ENCODE measurements around the gene MAB21L4.

DNA sequence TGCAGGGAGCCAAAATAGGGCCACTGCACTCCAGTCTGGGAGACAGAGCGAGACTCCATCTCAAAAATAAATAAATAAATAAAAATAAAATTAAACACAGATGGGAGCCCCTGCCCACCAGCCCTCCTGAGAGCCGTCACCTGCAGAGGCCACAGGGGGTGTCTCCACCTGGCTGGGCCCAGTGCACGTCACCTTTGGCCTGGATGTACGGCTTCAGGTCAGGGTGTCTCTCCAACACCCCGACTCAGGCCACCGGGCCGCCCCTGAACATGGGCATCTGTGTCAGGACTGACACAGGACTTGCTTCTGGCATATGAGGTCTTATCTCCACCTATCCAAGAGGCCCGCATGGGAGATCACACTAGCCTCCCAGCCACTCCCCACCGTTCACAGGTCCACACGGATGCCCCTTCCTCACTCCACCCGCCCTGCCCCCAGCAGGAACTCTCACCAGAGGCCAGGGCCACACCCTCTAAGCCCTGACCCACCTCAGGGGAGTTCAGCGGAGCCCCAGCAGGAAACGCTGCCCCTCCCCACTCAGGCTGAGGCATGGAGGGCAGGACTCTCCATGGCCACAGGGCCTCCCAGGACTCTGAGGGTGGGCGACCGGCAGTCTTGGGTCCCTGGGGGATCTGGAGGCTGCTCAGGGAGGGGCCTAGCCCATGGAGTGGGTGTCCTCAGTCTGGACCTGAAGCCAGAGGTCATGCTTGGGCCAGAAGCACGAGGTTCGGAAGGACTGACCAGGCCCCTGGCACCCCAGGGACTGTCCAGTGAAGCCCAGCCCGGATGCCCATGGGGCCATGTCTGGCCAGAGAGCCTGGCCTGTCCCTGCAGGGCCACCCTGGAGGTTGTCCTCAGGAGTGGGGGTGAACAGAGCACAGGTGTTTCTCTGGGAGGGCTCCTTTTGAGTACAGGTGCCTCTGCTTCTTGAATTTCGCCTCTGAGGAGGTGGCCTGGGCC, 8.5 kb upstream of the MAB21L4 start:
- TF ChIP-seq, protein P1, sequence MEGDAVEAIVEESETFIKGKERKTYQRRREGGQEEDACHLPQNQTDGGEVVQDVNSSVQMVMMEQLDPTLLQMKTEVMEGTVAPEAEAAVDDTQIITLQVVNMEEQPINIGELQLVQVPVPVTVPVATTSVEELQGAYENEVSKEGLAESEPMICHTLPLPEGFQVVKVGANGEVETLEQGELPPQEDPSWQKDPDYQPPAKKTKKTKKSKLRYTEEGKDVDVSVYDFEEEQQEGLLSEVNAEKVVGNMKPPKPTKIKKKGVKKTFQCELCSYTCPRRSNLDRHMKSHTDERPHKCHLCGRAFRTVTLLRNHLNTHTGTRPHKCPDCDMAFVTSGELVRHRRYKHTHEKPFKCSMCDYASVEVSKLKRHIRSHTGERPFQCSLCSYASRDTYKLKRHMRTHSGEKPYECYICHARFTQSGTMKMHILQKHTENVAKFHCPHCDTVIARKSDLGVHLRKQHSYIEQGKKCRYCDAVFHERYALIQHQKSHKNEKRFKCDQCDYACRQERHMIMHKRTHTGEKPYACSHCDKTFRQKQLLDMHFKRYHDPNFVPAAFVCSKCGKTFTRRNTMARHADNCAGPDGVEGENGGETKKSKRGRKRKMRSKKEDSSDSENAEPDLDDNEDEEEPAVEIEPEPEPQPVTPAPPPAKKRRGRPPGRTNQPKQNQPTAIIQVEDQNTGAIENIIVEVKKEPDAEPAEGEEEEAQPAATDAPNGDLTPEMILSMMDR (IDR thresholded peaks at IDR 0.05 in 8 of 11, conservative IDR thresholded peaks at IDR 0.05 in 3 of 11): no peak
- TF ChIP-seq POLR2A (IDR thresholded peaks at IDR 0.05): no peak
